GM12878 (cell line): ENCODE measurements around the gene HRH2. TPM values are rescaled to one million over a fixed set of nuclear protein-coding genes. Genes with fewer than 3 reads are reported as not detected.
"Not testable (repeated sequence)": the region's sequence is repeated elsewhere in the genome, so short reads cannot be mapped to it uniquely, and the experiment has no call there.

Experiments used
- ATAC-seq: fragments of 200-7000 bp; cut with Tn5 transposase; 3 replicates; pipeline ENCODE4 v1.9.1; 2020; ENCODE audit warnings: mild to moderate bottlenecking, moderate library complexity
- BruUV-seq: library from RNA; stranded (reverse); fragments of 400-500 nt; replicated peaks from 2 replicates; lab custom pipeline; 2021; lab: Mats Ljungman, UMichigan
- CTCF ChIA-PET: fragments of 300-600 bp; sonication (Branson Sonifier 250); formaldehyde crosslinking; extraction: SDS; loops from one replicate; lab custom pipeline; 2021; ENCODE audit warnings: inconsistent platforms; lab: Yijun Ruan, JAX
- POLR2A ChIA-PET: fragments of 350-600 bp; formaldehyde crosslinking; extraction: SDS; loops from one replicate; lab custom pipeline; 2021; ENCODE audit warnings: inconsistent platforms; lab: Charles Lee
- RAD21 ChIA-PET: fragments of 300-600 bp; sonication (Branson Sonifier 250); formaldehyde crosslinking; loops from one replicate; lab custom pipeline; 2023; ENCODE audit warnings: antibody characterized with exemption; ENCODE audit not compliant: unreplicated experiment; lab: Charles Lee
- SMC1A ChIA-PET: fragments of 300-600 bp; sonication (Branson Sonifier 250); formaldehyde crosslinking; loops from one replicate; lab custom pipeline; 2023; ENCODE audit not compliant: unreplicated experiment, uncharacterized antibody; lab: Charles Lee
- DNase-seq: peaks from one replicate; pipeline ENCODE4 v3.0.0-alpha.2; 2011; ENCODE audit warnings: low read depth, low spot score
- FAIRE-seq: peaks from 3 replicates; lab custom pipeline; 2011; peaks lifted over from hg19 to GRCh38; lab: Jason Lieb, UNC
- H2AFZ ChIP-seq: 2 replicates; pipeline ENCODE4 v1.6.0; 2011; ENCODE audit warnings: low read depth, low read length, control low read depth; ENCODE audit not compliant: control insufficient read depth
- H3K27ac ChIP-seq: 2 replicates; pipeline ENCODE4 v1.5.1; 2011; ENCODE audit warnings: control low read depth; ENCODE audit not compliant: control insufficient read depth, insufficient read depth
- H3K27me3 ChIP-seq, 2 experiments: replicated peaks in 1 of 2; 2 replicates each; pipeline versions ENCODE4 v1.6.0 to v1.6.1; 2011; ENCODE audit warnings: low read length in 1 of 2; ENCODE audit not compliant: control insufficient read depth in 2 of 2, insufficient read depth in 2 of 2
- H3K36me3 ChIP-seq, 2 experiments: 2 replicates each; pipeline ENCODE4 v1.5.1; 2011; ENCODE audit warnings: low read length in 1 of 2; ENCODE audit not compliant: control insufficient read depth in 2 of 2, insufficient read depth in 2 of 2
- H3K4me1 ChIP-seq: 2 replicates; pipeline ENCODE4 v1.6.1; 2011; ENCODE audit warnings: mild to moderate bottlenecking, low read length, moderate library complexity, mixed read lengths; ENCODE audit not compliant: control insufficient read depth, insufficient read depth
- H3K4me2 ChIP-seq: 2 replicates; pipeline ENCODE4 v1.6.0; 2011; ENCODE audit warnings: control low read depth; ENCODE audit not compliant: control insufficient read depth, insufficient read depth
- H3K4me3 ChIP-seq: fragments of 200-600 bp; sonication (generic); 2 replicates; pipeline ENCODE4 v1.5.1; 2016
- H3K79me2 ChIP-seq: 2 replicates; pipeline ENCODE4 v1.6.0; 2011; ENCODE audit warnings: low read length; ENCODE audit not compliant: control insufficient read depth, insufficient read depth
- H3K9ac ChIP-seq: 2 replicates; pipeline ENCODE4 v1.8.0; 2011; ENCODE audit warnings: low read length, control low read depth, mixed read lengths; ENCODE audit not compliant: control insufficient read depth, insufficient read depth
- H3K9me3 ChIP-seq: replicated peaks from 3 replicates; pipeline ENCODE4 v1.5.1; 2011; ENCODE audit warnings: mild to moderate bottlenecking, low read length; ENCODE audit not compliant: control insufficient read depth, insufficient read depth
- H4K20me1 ChIP-seq: 2 replicates; pipeline ENCODE4 v1.6.0; 2011; ENCODE audit not compliant: control insufficient read depth, insufficient read depth
- CBX5 ChIP-seq: sonication (generic); IDR thresholded peaks from 2 replicates; pipeline ENCODE4 v1.6.1; 2016; ENCODE audit warnings: low read depth, moderate library complexity, mild to moderate bottlenecking, inconsistent platforms
- DPF2 ChIP-seq: fragments of 450-650 bp; IDR thresholded peaks from 2 replicates; pipeline ENCODE4 v1.6.1; 2017; ENCODE audit warnings: mild to moderate bottlenecking
- LARP7 ChIP-seq: fragments of 450-650 bp; IDR thresholded peaks from 2 replicates; pipeline ENCODE4 v1.6.1; 2017; ENCODE audit warnings: mild to moderate bottlenecking
- MTA2 ChIP-seq: fragments of 450-650 bp; IDR thresholded peaks from 2 replicates; pipeline ENCODE4 v1.6.1; 2016; ENCODE audit warnings: low read depth, mild to moderate bottlenecking, moderate library complexity
- NR2C2 ChIP-seq: IDR thresholded peaks from 2 replicates; pipeline ENCODE4 v1.6.1; 2011; ENCODE audit warnings: borderline replicate concordance, low read depth; ENCODE audit not compliant: control insufficient read depth, insufficient read length
- NR2F1 ChIP-seq: fragments of 450-650 bp; conservative IDR thresholded peaks from 2 replicates; pipeline ENCODE4 v1.6.1; 2017; ENCODE audit warnings: mild to moderate bottlenecking
- SREBF2 ChIP-seq: IDR thresholded peaks from 2 replicates; pipeline ENCODE4 v1.6.1; 2012; ENCODE audit warnings: mild to moderate bottlenecking, low read length
- STAT1 ChIP-seq: fragments of 450-650 bp; conservative IDR thresholded peaks from 2 replicates; pipeline ENCODE4 v1.6.1; 2014; ENCODE audit warnings: antibody characterized with exemption, mild to moderate bottlenecking
- WGBS: methylation state at CpG from one replicate; pipeline ENCODE4 v1.1.6; 2016; ENCODE audit warnings: low lambda C conversion rate; ENCODE audit not compliant: insufficient replicate concordance, insufficient coverage; ENCODE audit errors: missing lambda C conversion rate; 5-methylcytosine and 5-hydroxymethylcytosine counted together
- in situ Hi-C: fragments of 300-500 bp; cut with MboI; formaldehyde crosslinking; loops from 9 replicates; pipeline ENCODE4 v1.14.3; 2018; ENCODE audit warnings: mixed read lengths
- intact Hi-C: fragments of 100-400 bp; cut with micrococcal nuclease; formaldehyde crosslinking; loops from one replicate; pipeline ENCODE4 v1.14.2; 2022; ENCODE audit not compliant: unreplicated experiment
- polyA plus RNA-seq, 11 experiments: library from polyadenylated mRNA; depleted of rRNA in 4 of 11; unstranded in 6 of 11; stranded (reverse) in 5 of 11; fragments of >200 nt; fragmentation: Nextera tagmentation in 4 of 11; fragmentation: Illumina TruSeq in 1 of 11; extraction: Ambion mirVana in 4 of 11; extraction: Trizol in 1 of 11; gene quantifications; 1 replicate in 1 of 11; 2 replicates in 10 of 11; pipeline versions ENCODE4 v1.2.1 to v1.2.3, GENCODE V29; 2011 to 2016; ENCODE audit warnings: inconsistent platforms in 2 of 11, missing spikeins in 2 of 11, low read depth in 1 of 11
- total RNA-seq, 4 experiments: library from RNA; depleted of rRNA in 3 of 4; stranded (reverse); fragments of >200 nt in 3 of 4; fragmentation: Illumina TruSeq in 1 of 4; extraction: Trizol in 1 of 4; gene quantifications; 2 replicates each; pipeline versions ENCODE4 v1.2.1 to v1.2.3, GENCODE V29; 2013 to 2021
- TF ChIP-seq, protein P1 (sequence below): fragments of 450-650 bp; formaldehyde crosslinking; IDR thresholded peaks from 2 replicates; pipeline ENCODE4 v1.4.0; 2020; ENCODE audit warnings: mild to moderate bottlenecking, moderate library complexity

HRH2 gene
- total and polyA plus RNA-seq, 10 of the 15 experiments (the other 5 are each of a cell fraction or from before 2014, with no cell fraction given) = 0.01 to 0.05 (median 0.03) TPM; not detected in 7

DNA sequence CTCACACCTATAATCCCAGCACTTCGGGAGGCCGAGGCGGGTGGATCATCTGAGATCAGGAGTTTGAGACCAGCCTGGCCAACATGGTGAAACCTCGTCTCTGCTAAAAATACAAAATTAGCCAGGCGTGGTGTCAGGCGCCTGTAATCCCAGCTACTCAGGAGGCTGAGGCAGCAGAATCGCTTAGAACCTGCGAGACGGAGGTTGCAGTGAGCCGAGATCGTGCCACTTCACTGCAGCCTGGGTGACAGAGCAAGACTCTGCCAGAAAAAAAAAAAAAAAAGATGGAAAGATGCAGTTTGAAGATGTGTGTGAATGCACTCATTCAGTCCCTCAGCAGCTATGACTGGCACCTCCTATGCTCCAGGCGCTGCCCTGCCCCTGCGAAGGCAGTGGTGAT is 41.3 kb upstream of the HRH2 start:
- CTCF ChIA-PET, FAIRE-seq, H3K4me1 ChIP-seq, RAD21 ChIA-PET, H4K20me1 ChIP-seq, SMC1A ChIA-PET, H3K27me3 ChIP-seq, H2AFZ ChIP-seq, POLR2A ChIA-PET, H3K27ac ChIP-seq, DNase-seq, in situ Hi-C loops, H3K79me2 ChIP-seq, ATAC-seq, intact Hi-C loops, H3K36me3 ChIP-seq, BruUV-seq, H3K9ac ChIP-seq, H3K4me3 ChIP-seq, H3K4me2 ChIP-seq, H3K9me3 ChIP-seq: not testable (repeated sequence)
- 68% methylated on average over 12 of the region's 13 CpGs for WGBS

- no peak for DNase-seq
- TF ChIP-seq NR2C2 (no peak), STAT1 (no peak), DPF2 (no peak), CBX5 (no peak), LARP7 (no peak), NR2F1 (no peak), SREBF2 (no peak), MTA2 (no peak)
- TF ChIP-seq, protein P1, sequence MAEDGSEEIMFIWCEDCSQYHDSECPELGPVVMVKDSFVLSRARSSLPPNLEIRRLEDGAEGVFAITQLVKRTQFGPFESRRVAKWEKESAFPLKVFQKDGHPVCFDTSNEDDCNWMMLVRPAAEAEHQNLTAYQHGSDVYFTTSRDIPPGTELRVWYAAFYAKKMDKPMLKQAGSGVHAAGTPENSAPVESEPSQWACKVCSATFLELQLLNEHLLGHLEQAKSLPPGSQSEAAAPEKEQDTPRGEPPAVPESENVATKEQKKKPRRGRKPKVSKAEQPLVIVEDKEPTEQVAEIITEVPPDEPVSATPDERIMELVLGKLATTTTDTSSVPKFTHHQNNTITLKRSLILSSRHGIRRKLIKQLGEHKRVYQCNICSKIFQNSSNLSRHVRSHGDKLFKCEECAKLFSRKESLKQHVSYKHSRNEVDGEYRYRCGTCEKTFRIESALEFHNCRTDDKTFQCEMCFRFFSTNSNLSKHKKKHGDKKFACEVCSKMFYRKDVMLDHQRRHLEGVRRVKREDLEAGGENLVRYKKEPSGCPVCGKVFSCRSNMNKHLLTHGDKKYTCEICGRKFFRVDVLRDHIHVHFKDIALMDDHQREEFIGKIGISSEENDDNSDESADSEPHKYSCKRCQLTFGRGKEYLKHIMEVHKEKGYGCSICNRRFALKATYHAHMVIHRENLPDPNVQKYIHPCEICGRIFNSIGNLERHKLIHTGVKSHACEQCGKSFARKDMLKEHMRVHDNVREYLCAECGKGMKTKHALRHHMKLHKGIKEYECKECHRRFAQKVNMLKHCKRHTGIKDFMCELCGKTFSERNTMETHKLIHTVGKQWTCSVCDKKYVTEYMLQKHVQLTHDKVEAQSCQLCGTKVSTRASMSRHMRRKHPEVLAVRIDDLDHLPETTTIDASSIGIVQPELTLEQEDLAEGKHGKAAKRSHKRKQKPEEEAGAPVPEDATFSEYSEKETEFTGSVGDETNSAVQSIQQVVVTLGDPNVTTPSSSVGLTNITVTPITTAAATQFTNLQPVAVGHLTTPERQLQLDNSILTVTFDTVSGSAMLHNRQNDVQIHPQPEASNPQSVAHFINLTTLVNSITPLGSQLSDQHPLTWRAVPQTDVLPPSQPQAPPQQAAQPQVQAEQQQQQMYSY = no peak
- TF ChIP-seq, all 136 proteins: peak for 0
- Histone ChIP-seq H3K27me3 (no peaks in the 10 kb centered on the region), H4K20me1 (no peaks in the 10 kb centered on the region), H3K4me2 (no peak overlapping the region), H3K27ac (no peak overlapping the region), H3K9ac (no peak overlapping the region), H3K79me2 (no peaks in the 10 kb centered on the region), H3K9me3 (no peaks in the 10 kb centered on the region), H2AFZ (no peak overlapping the region), H3K4me1 (no peaks in the 10 kb centered on the region), H3K4me3 (no peak overlapping the region), H3K36me3 (no peaks in the 10 kb centered on the region)
- 17% methylated on average over 6 of the region's 6 CpGs for WGBS
- no TSS peak for BruUV-seq
- intact Hi-C loops = no loop called here
- in situ Hi-C loops = no loop called here
- ChIA-PET RAD21 (no interaction called here), SMC1A (no interaction called here), POLR2A (no interaction called here), CTCF (no interaction called here)
- ATAC-seq = no peak
- no peak for FAIRE-seq
Observed at GRCh38 chr5:175617447-175617846, 40.4 kb upstream of the HRH2 start.
